ENCODE data around the gene NOS1AP. TPM values are rescaled to one million over a fixed set of nuclear protein-coding genes. Genes with fewer than 3 reads are reported as not detected.

NOS1AP gene
- total RNA-seq, 1 donor from 2014 or later = not detected

DNA sequence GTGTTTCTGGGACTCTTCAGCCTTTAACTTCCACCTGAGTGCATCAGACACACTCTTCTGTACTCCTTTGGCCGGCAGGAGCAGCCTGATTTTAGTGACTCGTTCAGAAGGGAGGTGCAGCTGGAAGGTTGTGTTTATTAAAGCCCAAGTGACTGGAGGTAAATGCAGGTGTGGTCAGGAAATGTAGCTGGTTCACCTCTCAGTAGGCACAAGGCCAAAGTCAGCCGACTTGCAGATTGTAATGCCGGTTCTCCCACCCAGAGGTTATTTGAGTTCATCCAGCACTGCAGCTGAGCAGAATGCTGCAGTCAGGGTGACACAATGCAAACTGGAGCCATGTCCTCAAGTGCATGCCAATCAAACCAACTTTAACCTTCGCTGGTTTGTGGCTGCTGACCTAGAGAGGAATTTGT lies 215.7 kb downstream of the NOS1AP start:
- intact Hi-C loops (cut with micrococcal nuclease) = no loop called here

GRCh38 chr1:162291000-162291399 lies 221.5 kb downstream of the NOS1AP start:
- intact Hi-C loops (cut with micrococcal nuclease) = no loop called here

GRCh38 chr1:162292422-162292849 lies 222.9 kb downstream of the NOS1AP start:
- intact Hi-C loops (cut with micrococcal nuclease) = no loop called here

DNA sequence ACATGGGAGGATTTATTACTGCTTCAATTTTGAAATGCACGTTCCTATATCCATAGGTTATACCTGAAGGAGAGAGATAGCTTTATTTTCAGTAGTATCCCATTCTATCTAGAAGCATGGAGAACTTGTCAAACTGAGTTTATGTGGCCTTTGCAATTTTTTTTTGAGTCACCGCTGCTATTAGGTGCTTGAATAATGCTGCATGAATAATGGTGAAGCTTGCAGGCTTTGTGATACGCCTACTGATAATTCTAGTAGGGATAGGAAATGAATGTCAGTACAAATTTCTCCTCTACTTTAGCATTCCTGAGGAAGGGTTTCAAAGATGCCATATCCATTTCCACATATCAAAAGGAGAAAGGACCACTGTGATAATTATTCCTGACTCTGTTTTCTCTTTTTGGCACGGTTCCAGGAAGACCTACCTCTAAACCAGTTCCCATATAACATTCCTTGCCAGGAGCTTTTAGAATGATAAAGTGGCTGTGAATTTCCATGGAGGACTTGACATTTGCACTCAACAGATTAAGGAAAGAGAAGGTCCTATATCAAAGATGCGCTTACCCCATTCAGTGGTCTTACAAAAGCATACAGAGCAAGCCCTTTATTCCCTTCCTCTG lies 223.7 kb downstream of the NOS1AP start:
- intact Hi-C loops (cut with micrococcal nuclease) = no loop called here

DNA sequence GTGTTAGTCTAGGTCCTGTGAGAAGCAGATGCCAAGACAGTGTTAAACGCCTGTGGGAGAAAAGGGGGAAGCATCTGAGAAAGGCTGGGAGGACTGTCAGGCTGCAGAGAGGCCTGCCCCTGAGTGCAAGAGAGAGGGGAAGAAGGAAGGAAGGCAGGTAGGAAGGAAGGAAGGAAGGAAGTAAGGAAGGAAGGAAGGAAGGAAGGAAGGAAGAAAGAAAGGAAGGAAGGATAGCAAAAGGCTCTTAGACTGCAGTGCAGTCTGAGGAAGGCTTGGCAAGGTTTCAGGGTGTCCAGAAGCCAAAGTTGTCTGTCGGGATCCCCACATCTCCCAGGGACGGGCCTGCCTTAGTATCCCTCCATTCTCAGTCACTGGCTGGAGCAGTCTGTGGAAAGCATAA lies 224.5 kb downstream of the NOS1AP start:
- intact Hi-C loops (cut with micrococcal nuclease) = no loop called here

- intact Hi-C loops (cut with micrococcal nuclease) = no loop called here
Measured at GRCh38 chr1:162297208-162297607, 227.7 kb downstream of the NOS1AP start.

- intact Hi-C loops (cut with micrococcal nuclease) = no loop called here
Measured at GRCh38 chr1:162298266-162298665, 228.8 kb downstream of the NOS1AP start.

DNA sequence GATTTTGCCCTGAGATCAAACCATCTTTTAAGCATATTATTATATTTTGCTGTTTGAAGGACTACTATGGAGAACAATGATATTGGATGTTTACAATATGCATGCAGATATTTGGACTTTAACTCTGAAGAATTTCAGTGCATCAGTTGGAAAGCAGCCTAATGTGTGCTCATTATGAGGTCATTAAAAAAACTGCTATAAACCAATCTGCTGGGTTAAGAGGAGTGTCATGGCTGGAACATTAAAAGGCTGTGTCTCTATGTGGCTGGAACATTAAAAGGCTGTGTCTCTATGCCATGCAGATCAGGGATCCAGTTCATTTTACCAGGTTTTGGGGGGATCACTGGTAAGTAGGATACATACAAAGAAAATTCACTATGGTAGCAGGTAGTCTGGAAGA lies 229.5 kb downstream of the NOS1AP start:
- intact Hi-C loops (cut with micrococcal nuclease) = no loop called here

DNA sequence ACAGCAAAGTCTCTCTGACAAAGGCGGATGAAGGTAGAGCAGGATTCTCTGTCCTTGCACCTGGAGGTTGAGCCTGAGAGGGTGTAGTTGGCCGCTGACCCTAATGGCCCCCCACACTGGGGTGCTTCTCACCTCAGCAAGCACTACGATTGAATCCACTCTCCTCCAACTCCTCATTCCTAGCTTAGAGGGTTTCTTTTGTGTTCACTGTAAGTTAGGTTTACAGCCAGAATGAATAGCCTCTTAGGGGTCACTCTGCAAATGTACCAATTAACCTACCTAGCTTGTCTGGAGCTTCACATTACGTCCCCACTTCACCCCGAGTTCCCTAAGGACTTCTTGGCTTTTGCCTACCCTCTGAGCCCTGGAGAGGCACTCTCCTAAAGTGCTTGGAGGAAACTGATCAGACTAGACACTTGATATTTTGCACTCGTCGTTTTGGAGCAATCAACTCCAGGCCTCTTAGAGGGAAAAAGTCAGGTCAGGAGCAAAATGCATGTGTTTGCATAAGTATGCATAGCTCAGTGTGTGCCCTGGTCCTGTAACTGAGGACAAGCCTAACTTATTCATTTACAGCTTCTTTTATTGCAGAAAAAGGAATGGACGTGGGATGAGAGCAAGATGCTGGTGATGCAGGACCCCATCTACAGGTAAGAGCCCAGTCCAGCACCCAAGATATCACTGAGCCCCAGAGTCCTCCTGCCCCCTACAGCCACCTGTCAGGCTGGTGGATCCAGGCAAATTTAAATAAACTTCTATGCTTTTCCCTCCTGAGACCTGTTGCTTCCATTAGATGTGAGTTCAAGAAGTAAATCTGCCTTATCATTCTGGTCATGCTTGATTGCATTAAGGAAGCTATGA lies 230.8 kb downstream of the NOS1AP start:
- intact Hi-C loops (cut with micrococcal nuclease) = no loop called here

- intact Hi-C loops (cut with micrococcal nuclease) = no loop called here
Measured at GRCh38 chr1:162301696-162302095, 232.2 kb downstream of the NOS1AP start.

- intact Hi-C loops (cut with micrococcal nuclease) = no loop called here
Measured at GRCh38 chr1:162302306-162303003, 233.0 kb downstream of the NOS1AP start.

DNA sequence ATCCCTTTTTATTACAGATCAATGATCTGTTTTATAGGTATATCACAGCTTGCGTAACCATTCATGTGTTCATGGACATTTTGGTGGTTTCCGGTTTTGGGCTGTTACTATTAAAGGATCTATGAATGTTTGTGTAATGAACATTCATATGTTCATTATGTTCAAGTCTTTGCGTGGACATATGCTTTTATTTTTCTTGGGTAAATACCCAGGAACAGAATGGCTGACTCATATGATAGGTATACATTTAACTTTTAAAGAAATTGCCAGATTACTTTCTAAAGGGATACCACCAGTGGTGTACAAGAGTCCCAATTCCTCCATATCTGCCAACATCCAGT lies 233.5 kb downstream of the NOS1AP start:
- intact Hi-C loops (cut with micrococcal nuclease) = no loop called here

- intact Hi-C loops (cut with micrococcal nuclease) = no loop called here
Measured at GRCh38 chr1:162304736-162305135, 235.2 kb downstream of the NOS1AP start.

DNA sequence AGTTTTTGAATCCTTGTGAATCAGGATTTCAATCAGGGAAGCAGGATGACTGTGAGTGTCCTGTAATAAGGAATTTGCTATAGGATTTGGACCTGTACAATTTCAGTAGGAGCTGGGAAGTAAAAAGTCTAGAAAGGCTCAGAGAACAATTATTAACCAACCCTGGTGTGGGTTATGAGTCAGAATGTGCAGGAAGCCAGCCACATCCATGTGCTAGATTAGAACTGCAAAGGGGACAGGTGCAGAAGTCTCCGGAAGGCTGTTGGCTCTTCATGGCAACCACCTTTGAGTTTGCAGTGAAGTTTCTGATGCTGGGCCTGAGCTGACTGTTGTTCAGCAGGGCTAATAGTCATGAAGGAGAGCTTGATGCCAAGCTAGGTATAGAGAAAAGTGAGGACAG lies 236.5 kb downstream of the NOS1AP start:
- intact Hi-C loops (cut with micrococcal nuclease) = no loop called here

- intact Hi-C loops (cut with micrococcal nuclease) = no loop called here
Measured at GRCh38 chr1:162310337-162310736, 240.8 kb downstream of the NOS1AP start.

GRCh38 chr1:162314206-162314605 lies 244.7 kb downstream of the NOS1AP start:
- intact Hi-C loops (cut with micrococcal nuclease) = no loop called here

DNA sequence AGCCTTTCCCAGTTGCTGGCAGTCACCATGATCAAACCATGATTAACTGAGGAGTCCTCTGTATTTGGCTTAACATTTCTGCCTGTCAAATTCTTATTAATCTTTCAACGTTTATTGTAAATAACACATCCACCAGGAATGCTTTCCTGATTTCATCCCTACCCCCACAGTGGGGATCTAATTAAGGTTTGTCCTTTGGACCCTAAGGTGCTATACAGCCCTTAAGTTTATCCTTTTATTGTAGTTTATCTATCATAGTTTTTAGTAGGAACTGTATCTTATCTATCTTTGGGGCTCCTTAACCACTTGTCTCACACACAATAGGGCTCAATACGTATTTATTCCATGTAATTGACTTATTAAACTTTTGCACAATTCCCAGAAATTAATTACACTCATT lies 246.2 kb downstream of the NOS1AP start:
- intact Hi-C loops (cut with micrococcal nuclease) = no loop called here

- intact Hi-C loops (cut with micrococcal nuclease) = no loop called here
Measured at GRCh38 chr1:162316187-162316586, 246.7 kb downstream of the NOS1AP start.

- intact Hi-C loops (cut with micrococcal nuclease) = no loop called here
Measured at GRCh38 chr1:162317621-162318020, 248.1 kb downstream of the NOS1AP start.

DNA sequence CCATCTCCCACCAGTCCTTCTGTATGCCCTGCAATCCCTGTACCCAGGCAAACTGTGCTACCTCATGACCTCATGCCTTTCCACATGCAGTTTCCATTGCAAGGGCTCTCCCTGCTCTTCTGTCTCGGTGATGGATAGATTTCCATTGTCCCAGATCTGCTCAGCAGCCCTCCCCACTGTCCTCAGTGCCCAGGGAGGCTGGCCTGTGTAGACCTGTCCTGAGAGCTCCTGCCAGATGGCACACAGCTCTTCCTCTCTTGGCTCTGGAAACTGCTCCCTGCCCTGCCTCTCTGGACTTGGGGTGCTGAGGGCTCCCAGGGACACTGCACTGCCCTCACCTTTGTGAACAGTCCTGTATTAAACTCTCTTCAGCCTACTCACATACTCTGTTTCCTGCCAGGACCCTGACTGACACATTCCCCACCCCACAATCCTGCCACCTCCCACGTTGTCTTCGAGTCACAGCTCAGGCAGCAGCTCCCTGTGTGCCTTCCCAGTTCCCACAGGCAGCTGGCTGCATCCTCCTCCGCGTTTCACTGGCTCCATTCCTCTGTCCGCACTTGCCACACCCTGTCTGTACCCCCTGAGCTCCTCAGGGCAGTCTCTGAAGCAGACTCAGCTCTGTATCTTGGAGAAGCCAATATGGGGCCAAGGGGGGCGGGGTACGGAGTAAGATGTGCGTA lies 250.1 kb downstream of the NOS1AP start:
- intact Hi-C loops (cut with micrococcal nuclease) = no loop called here

- intact Hi-C loops (cut with micrococcal nuclease) = no loop called here
Measured at GRCh38 chr1:162321809-162322422, 252.4 kb downstream of the NOS1AP start.

All from T-helper 2 cell treated with Interferon-gamma antibody and Interleukin-4, amounts not matched to agents 100 ng/mL and 5 ng/mL, for 36 hours (primary cell).